H9 (cell line): Measurements from ENCODE around the gene CFAP99. TPM values are rescaled to one million over a fixed set of nuclear protein-coding genes. Genes with fewer than 3 reads are reported as not detected.
A peak's percentile ranks its signal among the peaks of the same experiment; 100 is the strongest.

Source experiments
- DNase-seq: peaks from one replicate; pipeline ENCODE4 v3.0.0-alpha.2; 2017
- H2AFZ ChIP-seq: one replicate; pipeline ENCODE4 v1.6.1; 2013; ENCODE audit warnings: mild to moderate bottlenecking, low read length, control low read depth, moderate library complexity
- H2AK5ac ChIP-seq: 2 replicates; pipeline ENCODE4 v1.6.1; 2013; ENCODE audit warnings: low read length, control low read depth, mixed read lengths; ENCODE audit not compliant: insufficient read length
- H2BK120ac ChIP-seq: one replicate; pipeline ENCODE4 v1.6.1; 2013; ENCODE audit warnings: low read depth, mild to moderate bottlenecking, low read length, control low read depth, inconsistent platforms; ENCODE audit not compliant: poor library complexity, severe bottlenecking
- H2BK12ac ChIP-seq: 2 replicates; pipeline ENCODE4 v1.6.1; 2013; ENCODE audit warnings: low read length, control low read depth, mixed read lengths, low read depth; ENCODE audit not compliant: insufficient read length
- H2BK15ac ChIP-seq: 2 replicates; pipeline ENCODE4 v1.6.1; 2013; ENCODE audit warnings: low read depth, low read length, control low read depth
- H2BK20ac ChIP-seq: one replicate; pipeline ENCODE4 v1.6.1; 2013; ENCODE audit warnings: low read depth, mild to moderate bottlenecking, low read length, control low read depth, inconsistent platforms; ENCODE audit not compliant: poor library complexity, severe bottlenecking
- H2BK5ac ChIP-seq: 2 replicates; pipeline ENCODE4 v1.6.1; 2013; ENCODE audit warnings: low read length, control low read depth, mixed read lengths; ENCODE audit not compliant: insufficient read length
- H3K14ac ChIP-seq: 2 replicates; pipeline ENCODE4 v1.6.1; 2013; ENCODE audit warnings: low read length, control low read depth; ENCODE audit not compliant: insufficient read depth
- H3K18ac ChIP-seq: 2 replicates; pipeline ENCODE4 v1.6.1; 2013; ENCODE audit warnings: low read depth, mild to moderate bottlenecking, mixed read lengths, low read length, control low read depth; ENCODE audit not compliant: insufficient read length
- H3K23ac ChIP-seq: 2 replicates; pipeline ENCODE4 v1.6.1; 2013; ENCODE audit warnings: low read length, control low read depth, mixed read lengths, low read depth; ENCODE audit not compliant: insufficient read length
- H3K23me2 ChIP-seq: 2 replicates; pipeline ENCODE4 v1.6.1; 2013; ENCODE audit warnings: low read depth, mild to moderate bottlenecking, mixed read lengths, low read length, control low read depth; ENCODE audit not compliant: insufficient read length, poor library complexity, severe bottlenecking
- H3K27ac ChIP-seq: 2 replicates; pipeline ENCODE4 v1.5.1; 2013; ENCODE audit warnings: low read length, control low read depth, mixed read lengths, low read depth; ENCODE audit not compliant: insufficient read length
- H3K27me3 ChIP-seq: 2 replicates; pipeline ENCODE4 v1.6.1; 2013; ENCODE audit warnings: low read length, control low read depth, inconsistent platforms; ENCODE audit not compliant: insufficient read depth
- H3K4ac ChIP-seq: 2 replicates; pipeline ENCODE4 v1.6.1; 2013; ENCODE audit warnings: low read depth, mild to moderate bottlenecking, control low read depth, inconsistent platforms, low read length, moderate library complexity
- H3K4me1 ChIP-seq: 2 replicates; pipeline ENCODE4 v1.6.1; 2013; ENCODE audit warnings: low read length, control low read depth, inconsistent platforms; ENCODE audit not compliant: insufficient read depth
- H3K4me2 ChIP-seq: 2 replicates; pipeline ENCODE4 v1.6.1; 2013; ENCODE audit warnings: low read length, control low read depth, mixed read lengths; ENCODE audit not compliant: insufficient read length, insufficient read depth
- H3K56ac ChIP-seq: 2 replicates; pipeline ENCODE4 v1.6.1; 2013; ENCODE audit warnings: low read depth, mild to moderate bottlenecking, mixed read lengths, low read length, control low read depth; ENCODE audit not compliant: insufficient read length
- H3K79me1 ChIP-seq: 2 replicates; pipeline ENCODE4 v1.6.1; 2013; ENCODE audit warnings: low read depth, mild to moderate bottlenecking, moderate library complexity, low read length, control low read depth, inconsistent platforms; ENCODE audit not compliant: insufficient read depth, poor library complexity, severe bottlenecking
- H3K79me2 ChIP-seq: 2 replicates; pipeline ENCODE4 v1.6.1; 2013; ENCODE audit warnings: low read length, control low read depth, inconsistent platforms; ENCODE audit not compliant: insufficient read depth
- H3K9ac ChIP-seq: 2 replicates; pipeline ENCODE4 v1.6.1; 2013; ENCODE audit warnings: low read length, control low read depth, mixed read lengths; ENCODE audit not compliant: insufficient read length; ENCODE audit errors: extremely low read depth
- H3K9me3 ChIP-seq: one replicate; pipeline ENCODE4 v1.6.1; 2013; ENCODE audit warnings: low read depth, low read length, inconsistent platforms; ENCODE audit not compliant: control insufficient read depth
- H3T11ph ChIP-seq: one replicate; pipeline ENCODE4 v1.6.1; 2013; ENCODE audit warnings: mild to moderate bottlenecking, low read length, control low read depth, inconsistent platforms
- H4K20me1 ChIP-seq: one replicate; pipeline ENCODE4 v1.6.1; 2013; ENCODE audit not compliant: control insufficient read depth, insufficient read length, insufficient read depth
- H4K5ac ChIP-seq: 2 replicates; pipeline ENCODE4 v1.6.1; 2013; ENCODE audit warnings: low read depth, mild to moderate bottlenecking, mixed read lengths, low read length, control low read depth; ENCODE audit not compliant: insufficient read length
- H4K8ac ChIP-seq: replicated peaks from 2 replicates; pipeline ENCODE4 v1.6.1; 2013; ENCODE audit warnings: low read length, control low read depth, mixed read lengths, low read depth; ENCODE audit not compliant: insufficient read length
- H4K91ac ChIP-seq: 2 replicates; pipeline ENCODE4 v1.6.1; 2013; ENCODE audit warnings: low read depth, mild to moderate bottlenecking, moderate library complexity, mixed read lengths, low read length, control low read depth; ENCODE audit not compliant: insufficient read length
- H3K27ac Mint-ChIP-seq, 3 experiments: 2 replicates in 2 of 3; 3 replicates in 1 of 3; pipeline ENCODE4 v1.8.0; 2020 to 2021; ENCODE audit warnings: mixed read lengths in 3 of 3, mild to moderate bottlenecking in 1 of 3, moderate library complexity in 1 of 3
- H3K27me3 Mint-ChIP-seq: 2 replicates; pipeline ENCODE4 v1.8.0; 2021; ENCODE audit warnings: low read depth, mild to moderate bottlenecking, moderate library complexity, mixed read lengths
- H3K36me3 Mint-ChIP-seq, 3 experiments: 2 replicates in 2 of 3; 3 replicates in 1 of 3; pipeline ENCODE4 v1.8.0; 2020 to 2021; ENCODE audit warnings: low read depth in 3 of 3, mixed read lengths in 3 of 3; ENCODE audit not compliant: insufficient read depth in 1 of 3
- H3K4me1 Mint-ChIP-seq, 2 experiments: 2 replicates each; pipeline ENCODE4 v1.8.0; 2020; ENCODE audit warnings: mixed read lengths in 2 of 2
- H3K4me3 Mint-ChIP-seq, 2 experiments: 2 replicates in 1 of 2; 3 replicates in 1 of 2; pipeline ENCODE4 v1.8.0; 2020 to 2021; ENCODE audit warnings: mild to moderate bottlenecking in 2 of 2, mixed read lengths in 2 of 2, moderate library complexity in 1 of 2
- H3K9me3 Mint-ChIP-seq, 2 experiments: 2 replicates in 1 of 2; 3 replicates in 1 of 2; pipeline ENCODE4 v1.8.0; 2020; ENCODE audit warnings: mild to moderate bottlenecking in 2 of 2, mixed read lengths in 2 of 2, moderate library complexity in 1 of 2
- WGBS: extraction: QIAGEN DNeasy Blood & Tissue Kit; methylation state at CpG from one replicate; pipeline ENCODE4 v1.1.7; 2013; ENCODE audit warnings: missing lambda C conversion rate, low lambda C conversion rate, mixed read lengths; ENCODE audit not compliant: insufficient read length; ENCODE audit errors: extremely low coverage; 5-methylcytosine and 5-hydroxymethylcytosine counted together
- total RNA-seq: library from RNA; stranded (reverse); gene quantifications from 2 replicates; pipeline ENCODE4 v1.2.1, GENCODE V29; 2021
- TF ChIP-seq, protein P1 (sequence below): fragments of 200-600 bp; sonication (generic); conservative IDR thresholded peaks from 3 replicates; pipeline ENCODE4 v1.8.0; 2021; ENCODE audit warnings: antibody characterized with exemption, mild to moderate bottlenecking

Gene CFAP99
- total RNA-seq, 1 experiment from 2014 or later = 0.35 TPM

DNA sequence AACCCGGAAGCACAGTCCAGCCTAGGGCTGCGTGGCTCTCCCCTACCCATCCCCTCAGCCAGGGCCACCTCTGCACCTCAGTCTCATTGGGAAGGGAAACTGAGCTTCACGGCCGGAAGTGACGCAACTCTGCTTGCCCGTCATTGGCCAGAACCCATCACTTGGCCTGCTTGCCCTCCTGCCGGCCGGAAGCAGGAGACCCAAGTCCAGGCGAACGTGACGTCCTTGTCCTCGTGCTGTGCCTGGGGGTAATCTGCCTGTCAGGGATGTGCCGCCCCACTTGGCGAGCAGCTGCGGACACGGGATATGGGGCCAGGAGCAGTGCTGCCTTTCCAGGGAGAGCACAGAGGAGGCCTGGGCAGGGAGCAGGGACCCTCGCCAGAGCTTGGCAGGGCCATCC lies 31.5 kb upstream of the CFAP99 start:
- no peak overlapping the region for H3K18ac ChIP-seq
- no peak overlapping the region for H2BK120ac ChIP-seq
- no peak overlapping the region for H3T11ph ChIP-seq
- H3K27ac ChIP-seq = no peak overlapping the region
- TF ChIP-seq, protein P1, sequence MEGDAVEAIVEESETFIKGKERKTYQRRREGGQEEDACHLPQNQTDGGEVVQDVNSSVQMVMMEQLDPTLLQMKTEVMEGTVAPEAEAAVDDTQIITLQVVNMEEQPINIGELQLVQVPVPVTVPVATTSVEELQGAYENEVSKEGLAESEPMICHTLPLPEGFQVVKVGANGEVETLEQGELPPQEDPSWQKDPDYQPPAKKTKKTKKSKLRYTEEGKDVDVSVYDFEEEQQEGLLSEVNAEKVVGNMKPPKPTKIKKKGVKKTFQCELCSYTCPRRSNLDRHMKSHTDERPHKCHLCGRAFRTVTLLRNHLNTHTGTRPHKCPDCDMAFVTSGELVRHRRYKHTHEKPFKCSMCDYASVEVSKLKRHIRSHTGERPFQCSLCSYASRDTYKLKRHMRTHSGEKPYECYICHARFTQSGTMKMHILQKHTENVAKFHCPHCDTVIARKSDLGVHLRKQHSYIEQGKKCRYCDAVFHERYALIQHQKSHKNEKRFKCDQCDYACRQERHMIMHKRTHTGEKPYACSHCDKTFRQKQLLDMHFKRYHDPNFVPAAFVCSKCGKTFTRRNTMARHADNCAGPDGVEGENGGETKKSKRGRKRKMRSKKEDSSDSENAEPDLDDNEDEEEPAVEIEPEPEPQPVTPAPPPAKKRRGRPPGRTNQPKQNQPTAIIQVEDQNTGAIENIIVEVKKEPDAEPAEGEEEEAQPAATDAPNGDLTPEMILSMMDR = no peak
- no peak overlapping the region for H3K23ac ChIP-seq
- H3K56ac ChIP-seq = no peak overlapping the region
- no peaks in the 10 kb centered on the region for H3K79me2 ChIP-seq
- H4K91ac ChIP-seq = no peak overlapping the region
- no peak overlapping the region for H3K9ac ChIP-seq
- no peak overlapping the region for H3K4ac ChIP-seq
- no peak overlapping the region for H2BK5ac ChIP-seq
- no peaks in the 10 kb centered on the region for H3K9me3 ChIP-seq
- Mint-ChIP-seq H3K27ac (no peak overlapping the region), H3K4me3 (no peak overlapping the region), H3K9me3 (no peaks in the 10 kb centered on the region; a peak in 1 of 5 replicates), H3K36me3 (no peaks in the 10 kb centered on the region; a peak in 1 of 7 replicates), H3K27me3 (peaks cover 16% of the 10 kb centered on the region), H3K4me1 (peaks cover 32 to 36% of the 10 kb centered on the region in 2 experiments)
- H3K4me2 ChIP-seq = no peak overlapping the region
- H3K27me3 ChIP-seq = no peaks in the 10 kb centered on the region
- H3K4me1 ChIP-seq = 0 out of 2 replicates have a peak, but pooled peaks cover 4% of the 10 kb centered on the region
- no peak for DNase-seq
- peaks cover 2% of the 10 kb centered on the region for H4K20me1 ChIP-seq
- WGBS = no CpG with 5 or more reads among the region's 17 CpGs
- H2AK5ac ChIP-seq = no peak overlapping the region
- no peak overlapping the region; the same call in 1 of the 2 replicates for H3K14ac ChIP-seq
- no peak overlapping the region for H2AFZ ChIP-seq
- no peak overlapping the region for H2BK20ac ChIP-seq
- no peaks in the 10 kb centered on the region for H3K79me1 ChIP-seq
- H4K8ac ChIP-seq = no peak overlapping the region
- H4K5ac ChIP-seq = no peak overlapping the region
- no peak overlapping the region for H2BK12ac ChIP-seq
- H3K23me2 ChIP-seq = no peaks in the 10 kb centered on the region
- 0 out of 2 replicates have a peak overlapping the region, but pooled peaks have one; percentile 9 for H2BK15ac ChIP-seq
